Fibroblast of lung (primary cell): ENCODE data around the gene FOXL2NB. TPM values are rescaled to one million over a fixed set of nuclear protein-coding genes. Genes with fewer than 3 reads are reported as not detected.

ENCODE experiments used
- DNase-seq, 2 donors: peaks; one replicate each; pipeline versions ENCODE4 v3.0.0 to v3.0.0-alpha.2; 2010; ENCODE audit warnings: low read depth in 2 of 2
- H2AFZ ChIP-seq: 2 replicates; pipeline ENCODE4 v1.5.1; 2012; ENCODE audit warnings: low read length, control low read depth, inconsistent platforms
- H3K27ac ChIP-seq: 2 replicates; pipeline ENCODE4 v1.5.1; 2011; ENCODE audit warnings: low read length, control low read depth; ENCODE audit not compliant: insufficient read depth
- H3K27me3 ChIP-seq: 2 replicates; pipeline ENCODE4 v1.5.1; 2011; ENCODE audit warnings: mild to moderate bottlenecking, low read length; ENCODE audit not compliant: control insufficient read depth, insufficient read depth
- H3K36me3 ChIP-seq: 2 replicates; pipeline ENCODE4 v1.5.1; 2011; ENCODE audit warnings: low read length; ENCODE audit not compliant: control insufficient read depth, insufficient read depth
- H3K4me1 ChIP-seq: 2 replicates; pipeline ENCODE4 v1.5.1; 2011; ENCODE audit warnings: low read length; ENCODE audit not compliant: control insufficient read depth, insufficient read depth; ENCODE audit errors: extremely low read depth
- H3K4me2 ChIP-seq: 2 replicates; pipeline ENCODE4 v1.5.1; 2011; ENCODE audit warnings: low read length, control low read depth; ENCODE audit not compliant: insufficient read depth; ENCODE audit errors: extremely low read depth
- H3K4me3 ChIP-seq, 4 experiments: fragments of 200-600 bp in 1 of 4; sonication (generic) in 1 of 4; replicated peaks in 1 of 4; 2 replicates each; pipeline ENCODE4 v1.5.1; 2011 to 2016; ENCODE audit warnings: low read length in 4 of 4, low read depth in 3 of 4, mild to moderate bottlenecking in 3 of 4, control low read depth in 2 of 4, inconsistent platforms in 1 of 4, mixed read lengths in 1 of 4; ENCODE audit not compliant: insufficient read depth in 1 of 4; ENCODE audit errors: control extremely low read depth in 1 of 4
- H3K79me2 ChIP-seq: 2 replicates; pipeline ENCODE4 v1.5.1; 2012; ENCODE audit warnings: mild to moderate bottlenecking, low read length, inconsistent platforms; ENCODE audit not compliant: control insufficient read depth, insufficient read depth
- H3K9ac ChIP-seq: 2 replicates; pipeline ENCODE4 v1.5.1; 2011; ENCODE audit warnings: mild to moderate bottlenecking, low read length, control low read depth; ENCODE audit not compliant: insufficient read depth
- H3K9me3 ChIP-seq: 2 replicates; pipeline ENCODE4 v1.5.1; 2012; ENCODE audit warnings: low read depth, low read length; ENCODE audit not compliant: control insufficient read depth, insufficient read depth
- H4K20me1 ChIP-seq: 2 replicates; pipeline ENCODE4 v1.5.1; 2011; ENCODE audit warnings: low read length; ENCODE audit not compliant: control insufficient read depth, insufficient read depth; ENCODE audit errors: extremely low read depth
- EZH2 ChIP-seq: IDR thresholded peaks from 2 replicates; pipeline ENCODE4 v1.5.1; 2012; ENCODE audit warnings: low read length, control low read depth, mild to moderate bottlenecking; ENCODE audit errors: missing control alignments
- polyA plus RNA-seq, 2 donors: library from polyadenylated mRNA; depleted of rRNA in 1 of 2; stranded (reverse) in 1 of 2; unstranded in 1 of 2; fragments of >200 nt; gene quantifications; 2 replicates each; pipeline ENCODE4 v1.2.1, GENCODE V29; 2011 to 2012; ENCODE audit warnings: missing spikeins in 1 of 2
- total RNA-seq: library from RNA; depleted of rRNA; stranded (reverse); fragments of >200 nt; gene quantifications from 2 replicates; pipeline ENCODE4 v1.2.1, GENCODE V29; 2014
- TF ChIP-seq, protein P1 (sequence below), 2 donors: IDR thresholded peaks in 1 of 2; conservative IDR thresholded peaks in 1 of 2; 1 replicate in 1 of 2; 2 replicates in 1 of 2; pipeline ENCODE4 v1.5.1; 2011 to 2012; ENCODE audit warnings: low read length in 2 of 2, control low read depth in 1 of 2, inconsistent platforms in 1 of 2, low read depth in 1 of 2, mild to moderate bottlenecking in 1 of 2

The FOXL2NB gene
- total and polyA plus RNA-seq, 2 donors (not counting 1 experiment from before 2014, with no cell fraction given), result not detected

DNA sequence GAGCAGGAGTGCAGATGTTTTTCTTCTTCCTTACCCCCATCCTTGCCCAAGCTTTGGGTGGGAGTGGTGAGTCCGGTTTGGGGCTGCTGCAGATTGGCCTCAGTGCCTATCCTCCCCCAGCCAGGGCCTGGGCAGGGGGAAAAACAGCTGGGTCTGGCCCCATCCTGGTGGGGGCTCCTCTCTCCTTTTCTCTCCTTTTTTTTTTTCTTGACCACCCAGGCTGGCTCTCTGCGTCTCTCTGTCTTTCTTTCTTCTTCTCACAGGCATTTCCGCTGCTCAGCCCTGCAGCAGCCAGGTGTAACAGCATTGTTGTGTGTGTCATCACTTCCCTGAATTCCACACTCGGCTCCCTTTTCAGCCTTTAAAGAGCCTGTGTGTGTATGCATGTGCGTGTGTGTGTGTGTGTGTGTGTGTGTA is 2.0 kb downstream of the FOXL2NB start:
- Histone ChIP-seq H3K27ac (no peak overlapping the region), H3K36me3 (no peaks in the 10 kb centered on the region), H4K20me1 (no peaks in the 10 kb centered on the region), H3K4me1 (no peaks in the 10 kb centered on the region), H3K79me2 (no peaks in the 10 kb centered on the region), H2AFZ (no peak overlapping the region), H3K27me3 (peaks cover 82% of the 10 kb centered on the region), H3K4me3 (no peak overlapping the region), H3K4me2 (no peak overlapping the region), H3K9ac (no peak overlapping the region), H3K9me3 (no peaks in the 10 kb centered on the region)
- TF ChIP-seq EZH2, result no peak
- TF ChIP-seq, protein P1, sequence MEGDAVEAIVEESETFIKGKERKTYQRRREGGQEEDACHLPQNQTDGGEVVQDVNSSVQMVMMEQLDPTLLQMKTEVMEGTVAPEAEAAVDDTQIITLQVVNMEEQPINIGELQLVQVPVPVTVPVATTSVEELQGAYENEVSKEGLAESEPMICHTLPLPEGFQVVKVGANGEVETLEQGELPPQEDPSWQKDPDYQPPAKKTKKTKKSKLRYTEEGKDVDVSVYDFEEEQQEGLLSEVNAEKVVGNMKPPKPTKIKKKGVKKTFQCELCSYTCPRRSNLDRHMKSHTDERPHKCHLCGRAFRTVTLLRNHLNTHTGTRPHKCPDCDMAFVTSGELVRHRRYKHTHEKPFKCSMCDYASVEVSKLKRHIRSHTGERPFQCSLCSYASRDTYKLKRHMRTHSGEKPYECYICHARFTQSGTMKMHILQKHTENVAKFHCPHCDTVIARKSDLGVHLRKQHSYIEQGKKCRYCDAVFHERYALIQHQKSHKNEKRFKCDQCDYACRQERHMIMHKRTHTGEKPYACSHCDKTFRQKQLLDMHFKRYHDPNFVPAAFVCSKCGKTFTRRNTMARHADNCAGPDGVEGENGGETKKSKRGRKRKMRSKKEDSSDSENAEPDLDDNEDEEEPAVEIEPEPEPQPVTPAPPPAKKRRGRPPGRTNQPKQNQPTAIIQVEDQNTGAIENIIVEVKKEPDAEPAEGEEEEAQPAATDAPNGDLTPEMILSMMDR (conservative IDR thresholded peaks at IDR 0.05 in 1 of 2, IDR thresholded peaks at IDR 0.05 in 1 of 2; ENCODE audit: low read depth in 1 of 2, low read length in 2 of 2), result no peak
- DNase-seq, result no peak

DNA sequence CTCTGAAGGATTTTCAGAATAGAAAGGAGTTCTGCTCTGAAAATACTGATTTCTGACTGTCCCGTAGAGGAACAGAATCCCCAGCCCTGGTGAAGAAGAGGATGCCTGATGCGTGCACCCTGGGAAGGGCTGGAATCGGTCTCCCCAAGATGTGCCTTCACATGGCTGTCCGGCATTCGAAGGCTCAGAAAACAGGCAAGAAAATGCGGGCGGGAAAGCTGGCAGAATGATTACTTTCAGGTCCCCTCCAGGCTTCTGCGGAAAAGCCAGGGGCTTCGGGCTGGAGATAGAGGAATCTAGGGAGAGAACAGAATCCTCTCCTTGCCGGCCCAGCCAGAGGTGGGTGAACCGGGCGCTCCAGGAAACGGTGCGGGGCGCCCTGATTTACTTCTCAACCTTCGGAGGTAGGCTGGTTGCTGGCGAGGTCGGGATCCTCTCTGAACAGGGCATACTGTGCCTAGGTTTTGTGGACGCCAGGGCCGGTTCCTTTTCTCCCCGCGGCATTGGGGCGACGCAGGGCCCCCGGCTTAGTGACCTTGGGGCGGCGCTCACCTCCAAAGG is 2.5 kb downstream of the FOXL2NB start:
- DNase-seq, result no peak
- no peak overlapping the region for H3K9ac ChIP-seq
- H3K27me3 ChIP-seq, result peaks cover 77% of the 10 kb centered on the region

GRCh38 chr3:138950006-138950644 is 3.1 kb downstream of the FOXL2NB start:
- no peaks in the 10 kb centered on the region for H4K20me1 ChIP-seq
- H3K4me2 ChIP-seq, result peak overlapping the region; percentile 59
- no peaks in the 10 kb centered on the region for H3K4me1 ChIP-seq
- peak overlapping the region in 2 of 4 experiments; percentile 19 to 32 for H3K4me3 ChIP-seq
- no peak overlapping the region for H3K27ac ChIP-seq
- DNase-seq, result peak; percentile 21 to 53
- H3K9me3 ChIP-seq, result no peaks in the 10 kb centered on the region
- no peaks in the 10 kb centered on the region for H3K79me2 ChIP-seq
- peak overlapping the region; percentile 17 for H2AFZ ChIP-seq
- H3K9ac ChIP-seq, result no peak overlapping the region
- H3K27me3 ChIP-seq, result peaks cover 74% of the 10 kb centered on the region
- no peaks in the 10 kb centered on the region for H3K36me3 ChIP-seq
- TF ChIP-seq, protein P1 (conservative IDR thresholded peaks at IDR 0.05 in 1 of 2, IDR thresholded peaks at IDR 0.05 in 1 of 2; ENCODE audit: low read depth in 1 of 2, low read length in 2 of 2), result no peak
- TF ChIP-seq EZH2, result peak; percentile 85

More for the DNA sequence above, 2.5 kb downstream of the FOXL2NB start:
- H3K36me3 ChIP-seq, result no peaks in the 10 kb centered on the region
- peak overlapping the region; percentile 59 for H3K4me2 ChIP-seq
- TF ChIP-seq EZH2, result peak; percentile 83
- TF ChIP-seq, protein P1 (conservative IDR thresholded peaks at IDR 0.05 in 1 of 2, IDR thresholded peaks at IDR 0.05 in 1 of 2; ENCODE audit: low read depth in 1 of 2, low read length in 2 of 2), result no peak
- H3K4me3 ChIP-seq, result peak overlapping the region in 2 of 4 experiments; percentile 19 to 32
- no peaks in the 10 kb centered on the region for H3K4me1 ChIP-seq
- H3K9me3 ChIP-seq, result no peaks in the 10 kb centered on the region
- H2AFZ ChIP-seq, result no peak overlapping the region
- H4K20me1 ChIP-seq, result no peaks in the 10 kb centered on the region
- H3K79me2 ChIP-seq, result no peaks in the 10 kb centered on the region
- H3K27ac ChIP-seq, result no peak overlapping the region
